HepG2 (cell line): Measurements from ENCODE around the gene SAMD14. TPM values are rescaled to one million over a fixed set of nuclear protein-coding genes. Genes with fewer than 3 reads are reported as not detected.

Source experiments
- ATAC-seq: fragments of 200-7000 bp; cut with Tn5 transposase; 3 replicates; pipeline ENCODE4 v1.9.1; 2020; ENCODE audit warnings: mild to moderate bottlenecking, moderate library complexity
- BruUV-seq: library from RNA; stranded (reverse); fragments of 400-500 nt; replicated peaks from 2 replicates; lab custom pipeline; 2021; lab: Mats Ljungman, UMichigan
- CTCF ChIA-PET: fragments of 300-600 bp; formaldehyde crosslinking; extraction: SDS; loops from one replicate; lab custom pipeline; 2021; ENCODE audit warnings: low total read pairs, inconsistent platforms, low intra/inter-chr PET ratio; lab: Yijun Ruan, JAX
- POLR2A ChIA-PET: fragments of 350-600 bp; sonication (Branson Sonifier 250); formaldehyde crosslinking; loops from one replicate; lab custom pipeline; 2020; ENCODE audit warnings: antibody characterized with exemption, inconsistent platforms; lab: Yijun Ruan, JAX
- DNase-seq: peaks from one replicate; pipeline ENCODE4 v3.0.0-alpha.2; 2015; ENCODE audit warnings: low spot score
- FAIRE-seq: peaks from 3 replicates; lab custom pipeline; 2011; peaks lifted over from hg19 to GRCh38; lab: Jason Lieb, UNC
- H2AFZ ChIP-seq: one replicate; pipeline ENCODE4 v1.6.1; 2011; ENCODE audit warnings: low read length, inconsistent platforms
- H3K27ac ChIP-seq: fragments of 300-600 bp; 3 replicates; pipeline ENCODE4 v1.8.0; 2011; ENCODE audit warnings: mixed run types, mild to moderate bottlenecking, mixed read lengths, low read length, inconsistent platforms; ENCODE audit not compliant: insufficient read depth; ENCODE audit errors: extremely low read length
- H3K27me3 ChIP-seq, 2 experiments: fragments of 200-600 bp in 1 of 2; 2 replicates in 1 of 2; 3 replicates in 1 of 2; pipeline versions ENCODE4 v1.6.0 to v1.8.0; 2011; ENCODE audit warnings: low read length in 2 of 2, mild to moderate bottlenecking in 2 of 2, moderate library complexity in 2 of 2, inconsistent platforms in 1 of 2; ENCODE audit not compliant: insufficient read depth in 2 of 2, control insufficient read depth in 1 of 2
- H3K36me3 ChIP-seq, 2 experiments: fragments of 200-600 bp in 1 of 2; replicated peaks in 1 of 2; 2 replicates in 1 of 2; 3 replicates in 1 of 2; pipeline versions ENCODE4 v1.5.1 to v1.8.0; 2011; ENCODE audit warnings: low read length in 2 of 2, inconsistent platforms in 1 of 2; ENCODE audit not compliant: insufficient read depth in 2 of 2, control insufficient read depth in 1 of 2
- H3K4me1 ChIP-seq: 2 replicates; pipeline ENCODE4 v1.5.1; 2012; ENCODE audit warnings: low read length, inconsistent platforms; ENCODE audit not compliant: insufficient read depth
- H3K4me2 ChIP-seq: 2 replicates; pipeline ENCODE4 v1.6.0; 2011; ENCODE audit warnings: low read depth, low read length, inconsistent platforms
- H3K4me3 ChIP-seq, 3 experiments: fragments of 200-600 bp in 1 of 3; sonication (generic), shearing (Covaris generic) in 1 of 3; replicated peaks in 1 of 3; 2 replicates each; pipeline ENCODE4 v1.5.1; 2011 to 2016; ENCODE audit warnings: low read length in 3 of 3, inconsistent platforms in 2 of 3, low read depth in 2 of 3, mild to moderate bottlenecking in 2 of 3, control low read depth in 1 of 3, mixed read lengths in 1 of 3; ENCODE audit not compliant: insufficient read depth in 1 of 3
- H3K79me2 ChIP-seq: one replicate; pipeline ENCODE4 v1.6.1; 2011; ENCODE audit warnings: low read length, inconsistent platforms; ENCODE audit not compliant: insufficient read depth
- H3K9ac ChIP-seq: 2 replicates; pipeline ENCODE4 v1.6.0; 2011; ENCODE audit warnings: mild to moderate bottlenecking, low read depth, low read length, inconsistent platforms; ENCODE audit not compliant: insufficient read depth
- H3K9me3 ChIP-seq: 2 replicates; pipeline ENCODE4 v1.5.1; 2012; ENCODE audit warnings: mild to moderate bottlenecking, low read length
- H4K20me1 ChIP-seq: 2 replicates; pipeline ENCODE4 v1.6.0; 2011; ENCODE audit warnings: inconsistent platforms, mild to moderate bottlenecking, low read length, moderate library complexity; ENCODE audit not compliant: insufficient read depth
- ARHGAP35 ChIP-seq: sonication (generic); formaldehyde crosslinking; IDR thresholded peaks from 2 replicates; pipeline ENCODE4 v1.9.0; 2022; ENCODE audit warnings: mild to moderate bottlenecking, inconsistent platforms, moderate library complexity, missing genetic modification reagents, borderline replicate concordance
- HMGA1 ChIP-seq: sonication (generic); formaldehyde crosslinking; conservative IDR thresholded peaks from 2 replicates; pipeline ENCODE4 v1.4.0; 2020; ENCODE audit warnings: missing genetic modification reagents
- PHF8 ChIP-seq: sonication (generic); formaldehyde crosslinking; IDR thresholded peaks from 2 replicates; pipeline ENCODE4 v1.5.0; 2020; ENCODE audit warnings: missing genetic modification reagents
- SETDB1 ChIP-seq: sonication (generic); formaldehyde crosslinking; IDR thresholded peaks from 2 replicates; pipeline ENCODE4 v1.5.1; 2020; ENCODE audit warnings: missing genetic modification reagents, mild to moderate bottlenecking, borderline replicate concordance
- SOX5 ChIP-seq: IDR thresholded peaks from 2 replicates; pipeline ENCODE4 v1.6.1; 2016; ENCODE audit warnings: borderline replicate concordance
- TEAD2 ChIP-seq: sonication (generic); formaldehyde crosslinking; IDR thresholded peaks from 2 replicates; pipeline ENCODE4 v1.9.0; 2021; ENCODE audit warnings: missing genetic modification reagents
- THAP9 ChIP-seq: sonication (generic); formaldehyde crosslinking; IDR thresholded peaks from 2 replicates; pipeline ENCODE4; 2020; ENCODE audit warnings: missing genetic modification reagents, mild to moderate bottlenecking, borderline replicate concordance
- ZC3H13 ChIP-seq: sonication (generic); formaldehyde crosslinking; IDR thresholded peaks from 2 replicates; pipeline ENCODE4 v1.8.1; 2023; ENCODE audit warnings: mild to moderate bottlenecking, missing genetic modification reagents, moderate library complexity
- ZNF782 ChIP-seq: sonication (generic); formaldehyde crosslinking; IDR thresholded peaks from 2 replicates; pipeline ENCODE4 v1.4.0; 2020; ENCODE audit warnings: missing genetic modification reagents, mild to moderate bottlenecking, borderline replicate concordance
- WGBS: methylation state at CpG from one replicate; pipeline ENCODE4 v1.1.6; 2017; ENCODE audit warnings: low lambda C conversion rate; 5-methylcytosine and 5-hydroxymethylcytosine counted together
- in situ Hi-C: cut with HindIII; loops from 2 replicates; pipeline ENCODE4 v1.10.0; 2017; ENCODE audit warnings: low pct_unique_long_range_greater_than_20kb; ENCODE audit not compliant: extremely low pct_ligation_motif_present
- intact Hi-C: fragments of 100-400 bp; cut with micrococcal nuclease; formaldehyde crosslinking; loops from one replicate; pipeline ENCODE4 v1.10.0; 2022; ENCODE audit not compliant: unreplicated experiment
- polyA plus RNA-seq, 8 experiments: library from polyadenylated mRNA; depleted of rRNA in 3 of 8; stranded (reverse) in 7 of 8; unstranded in 1 of 8; fragments of >200 nt; fragmentation: Illumina TruSeq in 4 of 8; extraction: Trizol in 4 of 8; gene quantifications; 2 replicates each; pipeline versions ENCODE4 v1.2.1 to v1.2.3, GENCODE V29; 2011 to 2016; ENCODE audit warnings: low read depth in 4 of 8, missing spikeins in 1 of 8, mixed read lengths in 1 of 8; ENCODE audit not compliant: insufficient read depth in 1 of 8
- total RNA-seq, 5 experiments: library from RNA; depleted of rRNA; stranded (reverse); fragments of >200 nt; fragmentation: Illumina TruSeq; extraction: Trizol; gene quantifications; 2 replicates each; pipeline ENCODE4 v1.2.3, GENCODE V29; 2016; ENCODE audit warnings: low read depth in 1 of 5

The SAMD14 gene
- total and polyA plus RNA-seq, 2 of the 13 experiments (the other 11 are each of a cell fraction or from before 2014, with no cell fraction given) = 0.07 to 0.22 TPM

GRCh38 chr17:50161911-50162288 is 31.9 kb upstream of the SAMD14 start:
- Histone ChIP-seq H3K4me2 (no peak overlapping the region; the same call in 1 of the 2 replicates), H3K79me2 (no peaks in the 10 kb centered on the region), H3K27me3 (peaks cover 9 to 64% of the 10 kb centered on the region in 2 experiments; a peak in 3 of 5 replicates), H3K9me3 (no peaks in the 10 kb centered on the region), H3K9ac (no peak overlapping the region), H2AFZ (no peak overlapping the region), H3K4me1 (peaks cover 15% of the 10 kb centered on the region), H3K27ac (no peak overlapping the region), H3K4me3 (no peak overlapping the region), H3K36me3 (no peaks in the 10 kb centered on the region), H4K20me1 (no peaks in the 10 kb centered on the region)
- 0 out of 2 replicates have a peak, but pooled peaks have one; percentile 2 for TF ChIP-seq THAP9 (CRISPR knock-in tag)
- 0 out of 2 replicates have a peak, but pooled peaks have one; percentile 0 for TF ChIP-seq PHF8 (CRISPR knock-in tag)
- peak; percentile 42; the same call in 1 of the 2 replicates for TF ChIP-seq ZC3H13 (CRISPR knock-in tag)
- TF ChIP-seq ZNF782 (CRISPR knock-in tag) = no peak
- no peak for TF ChIP-seq SETDB1 (CRISPR knock-in tag)
- TF ChIP-seq TEAD2 (CRISPR knock-in tag) = 0 out of 2 replicates have a peak, but pooled peaks have one; percentile 42
- no peak for TF ChIP-seq ARHGAP35 (CRISPR knock-in tag)
- TF ChIP-seq SOX5 (CRISPR knock-in tag) = no peak
- no peak for TF ChIP-seq HMGA1 (CRISPR knock-in tag)
- ChIA-PET CTCF (interaction anchor here (0.9 to 2.5 kb wide), 5 partner anchors 22 to 136 kb away, joined by 3 to 32 read pairs (median 6); no protein-coding TSS in a partner anchor), POLR2A (no interaction called here)
- FAIRE-seq (no peak), ATAC-seq (no peak), DNase-seq (no peak)
- 37% methylated on average over 16 of the region's 16 CpGs for WGBS
- in situ Hi-C loops = loop anchor here (5.0 kb wide), 1 partner anchor 45 kb away; no protein-coding TSS in a partner anchor
- intact Hi-C loops = loop anchor here (1.0 kb wide), 2 partner anchors 22 to 44 kb away; no protein-coding TSS in a partner anchor
- no TSS peak for BruUV-seq
